K562 (cell line): ENCODE data around the gene FBXO9. TPM values are rescaled to one million over a fixed set of nuclear protein-coding genes. Genes with fewer than 3 reads are reported as not detected.

ENCODE experiments used
- ASH1L ChIP-seq: fragments of 450-650 bp; IDR thresholded peaks from 2 replicates; pipeline ENCODE4 v1.6.1; 2018; ENCODE audit warnings: borderline replicate concordance, mild to moderate bottlenecking, low read depth; ENCODE audit not compliant: partially characterized antibody
- ATF7 ChIP-seq: fragments of 450-650 bp; IDR thresholded peaks from 2 replicates; pipeline ENCODE4 v1.7.1; 2014; ENCODE audit warnings: mild to moderate bottlenecking, moderate library complexity
- E2F3 ChIP-seq: fragments of 250-450 bp; sonication (Bioruptor Pico); IDR thresholded peaks from 2 replicates; pipeline ENCODE4 v1.4.0; 2020; ENCODE audit warnings: mild to moderate bottlenecking
- HNRNPUL1 ChIP-seq: fragments of 200-400 bp; formaldehyde crosslinking; IDR thresholded peaks from 2 replicates; pipeline ENCODE4 v1.6.1; 2017; ENCODE audit warnings: low read length
- NELFE ChIP-seq: IDR thresholded peaks from 2 replicates; pipeline ENCODE4 v1.6.1; 2011; ENCODE audit warnings: mild to moderate bottlenecking; ENCODE audit not compliant: insufficient read depth, insufficient read length
- PHF20 ChIP-seq: fragments of 450-650 bp; IDR thresholded peaks from 2 replicates; pipeline ENCODE4 v1.6.1; 2018; ENCODE audit not compliant: partially characterized antibody
- TAF1 ChIP-seq: IDR thresholded peaks from 2 replicates; pipeline ENCODE4 v1.6.1; 2011; ENCODE audit warnings: mild to moderate bottlenecking, low read length, moderate library complexity; ENCODE audit not compliant: insufficient read depth, control insufficient read depth, severe bottlenecking; ENCODE audit errors: extremely low read depth
- TCF3 ChIP-seq: sonication (generic); formaldehyde crosslinking; IDR thresholded peaks from 2 replicates; pipeline ENCODE4 v1.4.0; 2020; ENCODE audit warnings: mild to moderate bottlenecking, missing genetic modification reagents
- ZNF24 ChIP-seq: fragments of 450-650 bp; IDR thresholded peaks from 2 replicates; pipeline ENCODE4 v1.6.1; 2016
- polyA plus RNA-seq, 8 experiments: library from polyadenylated mRNA; depleted of rRNA in 4 of 8; stranded (reverse) in 5 of 8; unstranded in 3 of 8; fragments of >200 nt; fragmentation: Nextera tagmentation in 2 of 8; fragmentation: Illumina TruSeq in 1 of 8; extraction: Ambion mirVana in 2 of 8; extraction: Trizol in 1 of 8; gene quantifications; 2 replicates each; pipeline versions ENCODE4 v1.2.1 to v1.2.3, GENCODE V29; 2011 to 2014; ENCODE audit warnings: inconsistent platforms in 1 of 8, missing spikeins in 1 of 8
- total RNA-seq, 7 experiments: library from RNA; depleted of rRNA in 6 of 7; stranded (reverse); fragments of >200 nt in 6 of 7; fragmentation: Illumina TruSeq in 2 of 7; extraction: Trizol in 2 of 7; gene quantifications; 2 replicates each; pipeline versions ENCODE4 v1.2.1 to v1.2.3, GENCODE V29; 2011 to 2021; ENCODE audit warnings: low replicate concordance in 1 of 7
- TF ChIP-seq, protein P1 (sequence below): fragments of 450-650 bp; IDR thresholded peaks from 2 replicates; pipeline ENCODE4 v1.7.0; 2016; ENCODE audit warnings: borderline replicate concordance
- TF ChIP-seq, protein P2 (sequence below): fragments of 450-650 bp; formaldehyde crosslinking; IDR thresholded peaks from 2 replicates; pipeline ENCODE4 v1.4.0; 2022; ENCODE audit warnings: missing genetic modification characterization
- TF ChIP-seq, protein P3 (sequence below): sonication (generic); formaldehyde crosslinking; IDR thresholded peaks from 2 replicates; pipeline ENCODE4 v1.8.0; 2022; ENCODE audit warnings: mild to moderate bottlenecking, missing genetic modification reagents
- TF ChIP-seq, protein P4 (sequence below): fragments of 450-650 bp; IDR thresholded peaks from 2 replicates; pipeline ENCODE4 v1.6.1; 2018; ENCODE audit warnings: mild to moderate bottlenecking, low read depth; ENCODE audit not compliant: partially characterized antibody
- TF ChIP-seq, protein P5 (sequence below), 2 experiments: fragments of 450-650 bp; IDR thresholded peaks; 2 replicates each; pipeline ENCODE4 v1.6.1; 2018; ENCODE audit warnings: mild to moderate bottlenecking in 2 of 2, low read depth in 1 of 2; ENCODE audit not compliant: partially characterized antibody in 2 of 2

The FBXO9 gene
- total and polyA plus RNA-seq, 9 of the 15 experiments (the other 6 are each of a cell fraction or from before 2014, with no cell fraction given) = 10.1 to 85.3 (median 51.4) TPM

DNA sequence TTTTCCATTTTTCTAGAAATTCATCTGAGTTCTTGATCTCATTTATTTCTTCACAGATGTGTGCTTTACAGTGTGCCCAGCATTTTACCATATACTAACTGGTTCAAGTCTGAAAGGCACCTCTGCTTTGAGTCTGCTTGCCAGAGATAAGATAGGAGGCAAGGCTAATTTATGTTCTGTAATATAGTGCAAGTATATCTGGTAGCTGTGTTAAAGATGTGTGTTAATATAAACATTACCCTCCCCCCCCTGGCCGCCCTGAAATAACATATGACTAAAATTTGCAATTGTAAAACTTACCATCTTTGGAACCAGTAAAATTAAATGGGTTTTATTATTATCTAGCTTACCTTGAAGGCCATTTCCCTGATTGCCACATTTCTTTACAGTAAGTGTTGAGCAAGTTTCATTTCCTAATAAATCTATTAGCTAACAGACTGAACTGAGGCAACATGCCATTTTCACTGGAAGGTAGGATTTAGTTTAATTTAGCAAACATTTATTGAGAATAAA lies 2.7 kb downstream of the FBXO9 start (continued):
- TF ChIP-seq ATF7 = peak; percentile 34; the same call in 1 of the 2 replicates
- TF ChIP-seq, protein P1, sequence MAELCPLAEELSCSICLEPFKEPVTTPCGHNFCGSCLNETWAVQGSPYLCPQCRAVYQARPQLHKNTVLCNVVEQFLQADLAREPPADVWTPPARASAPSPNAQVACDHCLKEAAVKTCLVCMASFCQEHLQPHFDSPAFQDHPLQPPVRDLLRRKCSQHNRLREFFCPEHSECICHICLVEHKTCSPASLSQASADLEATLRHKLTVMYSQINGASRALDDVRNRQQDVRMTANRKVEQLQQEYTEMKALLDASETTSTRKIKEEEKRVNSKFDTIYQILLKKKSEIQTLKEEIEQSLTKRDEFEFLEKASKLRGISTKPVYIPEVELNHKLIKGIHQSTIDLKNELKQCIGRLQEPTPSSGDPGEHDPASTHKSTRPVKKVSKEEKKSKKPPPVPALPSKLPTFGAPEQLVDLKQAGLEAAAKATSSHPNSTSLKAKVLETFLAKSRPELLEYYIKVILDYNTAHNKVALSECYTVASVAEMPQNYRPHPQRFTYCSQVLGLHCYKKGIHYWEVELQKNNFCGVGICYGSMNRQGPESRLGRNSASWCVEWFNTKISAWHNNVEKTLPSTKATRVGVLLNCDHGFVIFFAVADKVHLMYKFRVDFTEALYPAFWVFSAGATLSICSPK = no peak
- peak; percentile 90 for TF ChIP-seq TCF3
- no peak for TF ChIP-seq TAF1
- no peak for TF ChIP-seq ZNF24
- no peak for TF ChIP-seq PHF20
- TF ChIP-seq, protein P2, sequence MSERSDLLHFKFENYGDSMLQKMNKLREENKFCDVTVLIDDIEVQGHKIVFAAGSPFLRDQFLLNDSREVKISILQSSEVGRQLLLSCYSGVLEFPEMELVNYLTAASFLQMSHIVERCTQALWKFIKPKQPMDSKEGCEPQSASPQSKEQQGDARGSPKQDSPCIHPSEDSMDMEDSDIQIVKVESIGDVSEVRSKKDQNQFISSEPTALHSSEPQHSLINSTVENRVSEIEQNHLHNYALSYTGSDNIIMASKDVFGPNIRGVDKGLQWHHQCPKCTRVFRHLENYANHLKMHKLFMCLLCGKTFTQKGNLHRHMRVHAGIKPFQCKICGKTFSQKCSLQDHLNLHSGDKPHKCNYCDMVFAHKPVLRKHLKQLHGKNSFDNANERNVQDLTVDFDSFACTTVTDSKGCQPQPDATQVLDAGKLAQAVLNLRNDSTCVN (CRISPR knock-in tag) = no peak
- TF ChIP-seq, protein P3, sequence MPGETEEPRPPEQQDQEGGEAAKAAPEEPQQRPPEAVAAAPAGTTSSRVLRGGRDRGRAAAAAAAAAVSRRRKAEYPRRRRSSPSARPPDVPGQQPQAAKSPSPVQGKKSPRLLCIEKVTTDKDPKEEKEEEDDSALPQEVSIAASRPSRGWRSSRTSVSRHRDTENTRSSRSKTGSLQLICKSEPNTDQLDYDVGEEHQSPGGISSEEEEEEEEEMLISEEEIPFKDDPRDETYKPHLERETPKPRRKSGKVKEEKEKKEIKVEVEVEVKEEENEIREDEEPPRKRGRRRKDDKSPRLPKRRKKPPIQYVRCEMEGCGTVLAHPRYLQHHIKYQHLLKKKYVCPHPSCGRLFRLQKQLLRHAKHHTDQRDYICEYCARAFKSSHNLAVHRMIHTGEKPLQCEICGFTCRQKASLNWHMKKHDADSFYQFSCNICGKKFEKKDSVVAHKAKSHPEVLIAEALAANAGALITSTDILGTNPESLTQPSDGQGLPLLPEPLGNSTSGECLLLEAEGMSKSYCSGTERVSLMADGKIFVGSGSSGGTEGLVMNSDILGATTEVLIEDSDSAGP (CRISPR knock-in tag) = no peak
- no peak for TF ChIP-seq E2F3 (CRISPR knock-in tag)
- TF ChIP-seq, protein P4, sequence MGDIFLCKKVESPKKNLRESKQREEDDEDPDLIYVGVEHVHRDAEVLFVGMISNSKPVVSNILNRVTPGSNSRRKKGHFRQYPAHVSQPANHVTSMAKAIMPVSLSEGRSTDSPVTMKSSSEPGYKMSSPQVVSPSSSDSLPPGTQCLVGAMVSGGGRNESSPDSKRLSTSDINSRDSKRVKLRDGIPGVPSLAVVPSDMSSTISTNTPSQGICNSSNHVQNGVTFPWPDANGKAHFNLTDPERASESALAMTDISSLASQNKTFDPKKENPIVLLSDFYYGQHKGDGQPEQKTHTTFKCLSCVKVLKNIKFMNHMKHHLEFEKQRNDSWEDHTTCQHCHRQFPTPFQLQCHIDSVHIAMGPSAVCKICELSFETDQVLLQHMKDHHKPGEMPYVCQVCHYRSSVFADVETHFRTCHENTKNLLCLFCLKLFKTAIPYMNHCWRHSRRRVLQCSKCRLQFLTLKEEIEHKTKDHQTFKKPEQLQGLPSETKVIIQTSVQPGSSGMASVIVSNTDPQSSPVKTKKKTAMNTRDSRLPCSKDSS = no peak
- TF ChIP-seq, protein P5, sequence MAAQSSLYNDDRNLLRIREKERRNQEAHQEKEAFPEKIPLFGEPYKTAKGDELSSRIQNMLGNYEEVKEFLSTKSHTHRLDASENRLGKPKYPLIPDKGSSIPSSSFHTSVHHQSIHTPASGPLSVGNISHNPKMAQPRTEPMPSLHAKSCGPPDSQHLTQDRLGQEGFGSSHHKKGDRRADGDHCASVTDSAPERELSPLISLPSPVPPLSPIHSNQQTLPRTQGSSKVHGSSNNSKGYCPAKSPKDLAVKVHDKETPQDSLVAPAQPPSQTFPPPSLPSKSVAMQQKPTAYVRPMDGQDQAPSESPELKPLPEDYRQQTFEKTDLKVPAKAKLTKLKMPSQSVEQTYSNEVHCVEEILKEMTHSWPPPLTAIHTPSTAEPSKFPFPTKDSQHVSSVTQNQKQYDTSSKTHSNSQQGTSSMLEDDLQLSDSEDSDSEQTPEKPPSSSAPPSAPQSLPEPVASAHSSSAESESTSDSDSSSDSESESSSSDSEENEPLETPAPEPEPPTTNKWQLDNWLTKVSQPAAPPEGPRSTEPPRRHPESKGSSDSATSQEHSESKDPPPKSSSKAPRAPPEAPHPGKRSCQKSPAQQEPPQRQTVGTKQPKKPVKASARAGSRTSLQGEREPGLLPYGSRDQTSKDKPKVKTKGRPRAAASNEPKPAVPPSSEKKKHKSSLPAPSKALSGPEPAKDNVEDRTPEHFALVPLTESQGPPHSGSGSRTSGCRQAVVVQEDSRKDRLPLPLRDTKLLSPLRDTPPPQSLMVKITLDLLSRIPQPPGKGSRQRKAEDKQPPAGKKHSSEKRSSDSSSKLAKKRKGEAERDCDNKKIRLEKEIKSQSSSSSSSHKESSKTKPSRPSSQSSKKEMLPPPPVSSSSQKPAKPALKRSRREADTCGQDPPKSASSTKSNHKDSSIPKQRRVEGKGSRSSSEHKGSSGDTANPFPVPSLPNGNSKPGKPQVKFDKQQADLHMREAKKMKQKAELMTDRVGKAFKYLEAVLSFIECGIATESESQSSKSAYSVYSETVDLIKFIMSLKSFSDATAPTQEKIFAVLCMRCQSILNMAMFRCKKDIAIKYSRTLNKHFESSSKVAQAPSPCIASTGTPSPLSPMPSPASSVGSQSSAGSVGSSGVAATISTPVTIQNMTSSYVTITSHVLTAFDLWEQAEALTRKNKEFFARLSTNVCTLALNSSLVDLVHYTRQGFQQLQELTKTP (IDR thresholded peaks at IDR 0.05; ENCODE audit: low read depth in 1 of 2, partially characterized antibody in 2 of 2) = peak in 1 of 2 experiments; percentile 72
- no peak for TF ChIP-seq ASH1L
- TF ChIP-seq HNRNPUL1 = no peak
- no peak for TF ChIP-seq NELFE
